ENCODE results near the gene ZNF775.
A peak's percentile ranks its signal among the peaks of the same experiment; 100 is the strongest.

The ZNF775 gene

DNA sequence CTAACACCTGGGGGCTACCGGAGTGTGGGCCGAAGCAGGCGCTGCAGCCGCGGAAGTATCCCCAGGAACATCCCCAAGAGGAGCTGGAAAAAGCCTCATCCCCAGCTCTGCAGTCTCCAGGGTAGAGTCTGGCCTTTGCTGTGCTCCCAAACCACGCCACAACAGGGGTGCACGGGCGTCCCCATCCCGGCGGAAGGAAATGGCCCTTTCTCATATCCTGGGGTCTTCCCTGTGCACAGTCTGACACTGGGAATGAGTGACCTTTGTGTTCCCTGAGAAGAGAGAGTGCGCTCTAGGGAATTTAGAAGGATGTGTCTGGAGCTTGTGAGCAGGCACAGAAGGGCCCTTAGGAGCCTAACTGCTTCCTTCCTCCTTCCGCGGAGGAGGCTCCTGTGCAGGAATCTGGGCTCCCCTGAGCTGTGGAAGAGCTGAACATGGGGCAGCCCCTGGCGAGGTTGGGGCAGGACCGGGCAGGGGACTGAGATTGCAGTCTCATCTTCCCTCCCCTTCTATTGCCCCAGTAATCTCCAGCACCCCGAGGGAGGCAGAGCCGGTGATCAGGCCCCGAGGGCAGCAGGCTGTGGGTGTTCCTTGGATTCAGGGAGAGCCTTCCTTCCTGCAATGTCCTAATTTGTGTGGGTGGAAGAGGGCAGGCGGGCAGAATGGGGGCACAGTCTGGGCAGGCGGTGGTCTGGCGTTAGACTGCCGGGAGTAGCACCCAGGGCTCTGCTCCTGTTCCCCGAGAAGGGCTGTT lies 9.2 kb upstream of the ZNF775 start:
- no peak for DNase-seq

DNA sequence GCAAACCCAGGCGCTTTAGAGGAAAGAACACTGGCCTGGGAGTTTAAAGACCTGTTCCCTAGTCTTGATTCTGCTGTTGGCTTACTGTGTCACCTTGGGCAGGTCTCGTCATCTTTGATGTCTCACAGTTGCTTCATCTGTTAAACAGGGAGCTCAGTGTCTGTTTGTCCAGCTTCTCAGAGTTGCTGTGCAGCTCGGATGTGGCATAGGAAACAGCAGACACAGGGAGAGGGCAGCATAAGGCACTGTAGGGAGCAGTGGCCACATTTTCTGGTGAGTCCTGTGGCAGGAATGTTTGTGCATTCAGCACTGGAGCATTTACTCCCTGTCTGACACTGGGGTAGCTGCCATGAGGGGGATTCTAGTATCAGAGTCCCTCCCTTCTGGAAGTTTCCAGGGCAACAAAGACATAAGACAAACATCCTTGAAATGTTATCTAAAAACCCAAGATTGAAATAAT lies 8.5 kb upstream of the ZNF775 start:
- peak; percentile 43 for DNase-seq

DNA sequence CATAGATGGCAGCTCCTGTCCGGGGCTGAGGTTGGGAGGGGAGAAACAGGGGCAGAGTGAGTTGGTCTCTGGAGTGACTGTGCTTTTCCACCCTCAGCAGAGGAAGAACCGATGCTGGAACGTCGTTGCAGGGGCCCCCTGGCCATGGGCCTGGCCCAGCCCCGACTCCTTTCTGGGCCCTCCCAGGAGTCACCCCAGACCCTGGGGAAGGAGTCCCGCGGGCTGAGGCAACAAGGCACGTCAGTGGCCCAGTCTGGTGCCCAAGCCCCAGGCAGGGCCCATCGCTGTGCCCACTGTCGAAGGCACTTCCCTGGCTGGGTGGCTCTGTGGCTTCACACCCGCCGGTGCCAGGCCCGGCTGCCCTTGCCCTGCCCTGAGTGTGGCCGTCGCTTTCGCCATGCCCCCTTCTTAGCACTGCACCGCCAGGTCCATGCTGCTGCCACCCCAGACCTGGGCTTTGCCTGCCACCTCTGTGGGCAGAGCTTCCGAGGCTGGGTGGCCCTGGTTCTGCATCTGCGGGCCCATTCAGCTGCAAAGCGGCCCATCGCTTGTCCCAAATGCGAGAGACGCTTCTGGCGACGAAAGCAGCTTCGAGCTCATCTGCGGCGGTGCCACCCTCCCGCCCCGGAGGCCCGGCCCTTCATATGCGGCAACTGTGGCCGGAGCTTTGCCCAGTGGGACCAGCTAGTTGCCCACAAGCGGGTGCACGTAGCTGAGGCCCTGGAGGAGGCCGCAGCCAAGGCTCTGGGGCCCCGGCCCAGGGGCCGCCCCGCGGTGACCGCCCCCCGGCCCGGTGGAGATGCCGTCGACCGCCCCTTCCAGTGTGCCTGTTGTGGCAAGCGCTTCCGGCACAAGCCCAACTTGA lies 7.8 kb upstream of the ZNF775 start:
- DNase-seq = no peak

DNA sequence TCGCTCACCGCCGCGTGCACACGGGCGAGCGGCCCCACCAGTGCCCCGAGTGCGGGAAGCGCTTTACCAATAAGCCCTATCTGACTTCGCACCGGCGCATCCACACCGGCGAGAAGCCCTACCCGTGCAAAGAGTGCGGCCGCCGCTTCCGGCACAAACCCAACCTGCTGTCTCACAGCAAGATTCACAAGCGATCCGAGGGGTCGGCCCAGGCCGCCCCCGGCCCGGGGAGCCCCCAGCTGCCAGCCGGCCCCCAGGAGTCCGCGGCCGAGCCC lies 7.2 kb upstream of the ZNF775 start:
- no peak for DNase-seq

DNA sequence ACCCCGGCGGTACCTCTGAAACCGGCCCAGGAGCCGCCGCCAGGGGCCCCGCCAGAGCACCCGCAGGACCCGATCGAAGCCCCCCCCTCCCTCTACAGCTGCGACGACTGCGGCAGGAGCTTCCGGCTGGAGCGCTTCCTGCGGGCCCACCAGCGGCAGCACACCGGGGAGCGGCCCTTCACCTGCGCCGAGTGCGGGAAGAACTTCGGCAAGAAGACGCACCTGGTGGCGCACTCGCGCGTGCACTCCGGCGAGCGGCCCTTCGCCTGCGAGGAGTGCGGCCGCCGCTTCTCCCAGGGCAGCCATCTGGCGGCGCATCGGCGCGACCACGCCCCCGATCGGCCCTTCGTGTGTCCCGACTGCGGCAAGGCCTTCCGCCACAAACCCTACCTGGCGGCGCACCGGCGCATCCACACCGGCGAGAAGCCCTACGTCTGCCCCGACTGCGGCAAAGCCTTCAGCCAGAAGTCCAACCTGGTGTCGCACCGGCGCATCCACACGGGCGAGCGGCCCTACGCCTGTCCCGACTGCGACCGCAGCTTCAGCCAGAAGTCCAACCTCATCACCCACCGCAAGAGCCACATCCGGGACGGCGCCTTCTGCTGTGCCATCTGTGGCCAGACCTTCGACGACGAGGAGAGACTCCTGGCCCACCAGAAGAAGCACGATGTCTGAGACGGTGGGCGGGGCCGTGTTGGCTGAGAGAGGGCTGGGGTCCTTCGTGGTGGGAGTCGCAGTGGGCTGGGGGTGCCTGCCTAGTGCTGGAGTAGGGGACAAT lies 6.7 kb upstream of the ZNF775 start:
- no peak for DNase-seq

DNA sequence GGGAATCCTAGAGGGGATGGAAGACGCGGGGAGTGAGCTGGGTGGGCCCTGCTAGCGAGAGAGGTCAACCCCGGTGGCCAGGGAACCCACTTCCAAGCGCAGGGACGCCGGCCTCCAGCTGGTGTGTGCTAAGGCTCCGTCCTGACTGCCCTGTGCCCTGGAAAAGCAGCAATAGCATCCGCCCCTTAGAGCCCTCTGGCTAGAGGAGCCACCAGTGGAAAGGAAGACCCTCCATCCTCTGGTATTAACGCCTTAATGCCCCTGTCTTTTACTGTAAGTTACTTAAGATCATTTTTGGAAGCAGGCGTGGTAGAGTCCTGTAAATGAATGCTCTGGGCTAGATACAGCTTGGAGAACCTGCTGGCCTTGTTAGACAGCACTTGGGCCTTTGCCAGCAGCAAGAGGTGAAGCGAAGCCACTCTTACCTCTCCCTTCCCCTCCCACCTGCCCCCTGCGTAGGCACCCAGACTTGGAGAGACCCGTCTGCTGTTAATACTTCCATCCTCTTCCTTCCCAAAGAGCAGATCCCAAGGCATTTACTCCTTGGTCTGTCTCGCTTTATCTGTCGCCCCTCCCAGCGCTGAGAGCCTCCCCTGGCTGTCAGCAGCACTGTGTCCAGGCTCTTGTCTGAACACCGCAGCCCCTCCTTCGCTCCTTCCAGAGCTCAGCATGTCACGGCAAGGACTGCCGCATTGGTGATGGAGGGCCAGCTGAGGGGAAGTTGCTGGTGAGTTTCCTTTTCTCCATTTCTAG lies 5.9 kb upstream of the ZNF775 start:
- no peak for DNase-seq

DNA sequence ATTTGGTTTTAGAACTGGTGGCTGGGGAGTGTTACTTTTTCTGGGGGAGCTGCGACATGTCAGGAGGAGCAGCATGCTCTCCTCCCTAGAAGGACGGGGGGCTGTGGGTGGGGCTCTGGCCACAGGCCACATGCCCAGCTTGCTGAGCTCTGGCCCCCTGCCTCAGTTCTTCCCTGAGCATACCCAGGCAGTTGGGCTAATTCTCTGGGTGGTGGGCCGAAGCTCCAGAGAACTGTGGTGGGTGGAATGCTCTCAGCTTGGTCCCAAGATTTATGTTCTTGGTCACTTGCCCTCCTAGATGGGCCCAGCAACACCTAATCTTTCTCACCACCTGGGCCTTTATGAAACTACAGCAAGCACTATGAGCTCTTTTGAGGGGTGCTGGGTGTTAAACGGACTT lies 5.1 kb upstream of the ZNF775 start:
- no peak for DNase-seq

DNA sequence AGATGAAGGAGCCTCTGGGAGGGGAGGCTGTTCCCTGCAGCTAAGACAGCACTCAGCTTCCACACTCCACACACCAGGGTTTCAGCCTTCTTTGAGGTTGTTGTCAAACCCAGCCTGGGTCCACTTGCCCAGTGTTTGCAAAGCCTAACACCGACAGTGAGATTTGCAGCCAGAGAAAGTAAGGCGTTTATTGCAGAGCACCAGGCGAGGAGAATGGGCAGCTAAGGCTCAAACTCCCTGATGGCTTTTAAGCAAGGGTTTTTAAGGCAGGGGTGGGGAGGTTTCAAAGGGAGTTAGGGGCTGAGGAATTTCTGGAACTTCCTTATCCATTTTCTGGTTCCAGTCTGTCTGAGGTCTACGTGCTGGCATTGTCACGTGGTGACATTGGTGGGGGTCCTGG lies 4.7 kb upstream of the ZNF775 start:
- DNase-seq = no peak

DNA sequence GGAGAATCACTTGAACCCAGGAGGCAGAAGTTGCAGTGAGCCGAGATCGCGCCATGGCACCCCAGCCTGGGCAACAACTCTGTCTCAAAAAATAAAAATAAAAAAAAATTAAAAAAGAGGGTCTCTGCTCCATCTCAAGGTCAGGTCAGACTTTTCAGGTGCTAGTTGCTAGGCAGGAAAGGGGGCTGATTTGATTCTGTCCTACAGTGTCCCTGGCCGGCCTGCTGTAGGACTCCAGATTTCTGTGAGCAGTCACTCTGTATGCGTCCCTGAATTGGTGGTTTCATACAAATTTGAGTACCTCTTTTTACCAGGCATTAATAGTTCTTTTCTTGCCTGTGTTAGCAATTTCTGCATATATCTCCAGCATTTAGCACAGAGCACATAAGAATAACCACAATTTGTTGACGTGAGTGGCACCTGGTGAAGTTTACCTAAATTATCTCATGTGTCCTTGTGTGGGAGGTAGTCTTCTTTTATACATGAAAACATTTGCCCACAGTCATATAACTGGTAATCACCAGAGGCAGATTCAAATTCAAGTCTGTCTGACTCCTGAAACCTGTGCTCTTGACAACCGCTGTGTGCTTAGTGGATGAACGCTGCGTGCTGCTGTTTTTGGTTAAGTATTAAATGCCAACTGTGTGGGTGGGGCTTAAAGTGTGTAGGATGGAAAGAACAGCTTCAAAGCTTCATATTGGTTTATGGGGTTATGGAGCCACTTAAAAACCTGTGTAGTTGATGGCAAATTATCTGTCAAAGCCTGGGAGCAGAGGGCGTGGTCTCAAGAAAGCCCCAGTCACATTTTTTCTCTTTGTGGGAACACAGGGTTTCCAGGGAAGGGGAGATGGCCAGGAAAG lies 3.2 kb upstream of the ZNF775 start:
- no peak for DNase-seq

DNA sequence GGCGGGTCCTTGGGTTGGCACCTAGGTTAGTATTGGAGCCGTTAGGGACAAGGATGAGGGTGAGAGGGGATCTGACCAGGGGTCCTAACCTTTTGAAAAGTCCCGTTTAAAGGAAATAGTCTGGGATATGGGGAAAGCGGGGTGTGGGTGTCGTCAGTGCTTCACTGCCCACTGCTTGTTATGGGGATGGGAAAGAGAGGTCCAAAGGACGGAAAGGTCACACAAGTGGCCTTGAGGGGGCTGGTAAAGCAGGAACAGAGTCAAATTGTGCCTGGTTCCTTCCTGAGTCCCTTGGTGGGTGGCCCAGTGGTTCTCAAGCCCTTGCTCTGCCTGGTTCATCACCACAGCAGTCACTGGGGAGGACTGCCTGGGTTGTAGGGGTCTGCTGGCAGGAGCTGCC lies 2.6 kb upstream of the ZNF775 start:
- DNase-seq = no peak

DNA sequence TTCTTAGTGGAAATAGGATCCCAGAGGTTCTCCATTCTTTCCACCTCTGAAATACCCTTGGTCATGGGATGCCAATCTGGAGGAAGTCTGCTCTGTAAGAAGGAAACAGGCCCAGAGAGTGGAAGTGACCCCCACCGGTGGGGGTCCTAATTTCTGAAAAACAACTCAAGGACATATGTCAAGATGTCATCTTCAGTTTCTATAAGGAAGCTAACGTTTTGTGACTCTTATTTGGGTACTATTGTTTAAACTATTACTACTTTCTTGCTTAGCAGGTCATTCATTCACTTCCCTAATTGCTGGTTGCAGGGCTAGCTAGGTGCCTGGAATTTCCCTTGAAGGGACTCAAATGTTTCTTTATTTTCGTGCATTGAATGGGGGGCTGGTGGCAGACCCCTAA lies 1.9 kb upstream of the ZNF775 start:
- no peak for DNase-seq

DNA sequence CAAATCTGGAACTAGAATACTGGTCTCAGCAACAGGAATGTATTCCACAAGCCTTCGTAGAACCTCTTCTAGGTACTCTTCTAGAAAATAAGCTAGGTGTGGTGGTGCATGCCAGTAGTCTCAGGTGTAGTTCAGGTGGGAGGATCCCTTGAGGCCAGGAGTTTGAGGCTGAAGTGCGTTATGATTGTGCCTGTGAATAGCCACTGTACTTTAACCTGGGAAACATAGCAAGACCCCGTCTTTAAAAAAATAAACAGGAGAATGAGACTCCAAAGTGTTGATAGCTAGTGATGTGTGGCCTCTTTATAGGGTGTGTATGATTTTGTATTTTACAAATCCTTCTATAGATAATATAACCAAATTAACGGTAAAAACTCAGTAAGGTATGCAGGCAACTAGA lies 1.5 kb upstream of the ZNF775 start:
- DNase-seq = no peak

DNA sequence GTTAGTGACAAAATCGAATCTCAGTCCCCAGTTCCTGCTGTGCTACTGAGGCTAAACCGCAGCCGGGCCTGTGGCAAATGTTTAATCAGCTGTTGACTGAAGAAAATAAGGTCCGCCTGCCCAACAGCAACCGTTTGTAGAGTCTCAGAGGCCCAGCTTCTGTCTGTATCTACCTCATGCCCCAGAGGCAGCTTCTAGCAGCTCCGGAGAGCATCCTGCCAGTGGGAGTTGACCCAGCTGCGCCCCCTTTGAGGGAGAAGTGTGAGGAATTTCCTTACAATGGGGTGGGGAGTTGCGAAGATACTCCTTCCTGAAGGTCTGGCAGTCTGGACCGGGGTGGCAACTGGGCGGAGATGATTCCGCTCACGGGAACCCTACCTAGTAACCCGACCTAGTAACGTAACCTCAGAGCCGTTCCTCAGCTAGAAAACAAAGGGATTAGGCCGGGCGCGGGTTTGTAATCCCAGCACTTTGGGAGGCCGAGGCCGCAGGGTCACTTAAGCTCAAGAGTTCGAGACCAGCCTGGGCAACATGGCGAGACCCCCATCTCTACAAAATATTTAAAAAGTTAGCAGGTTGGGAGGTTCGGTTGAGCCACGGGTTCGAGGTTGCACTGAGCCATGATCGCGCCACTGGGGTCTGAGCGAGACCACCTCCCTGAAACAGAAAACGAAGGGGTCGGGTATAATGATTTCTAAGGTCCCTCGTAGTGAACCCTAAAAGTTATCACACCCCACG lies 846 bp upstream of the ZNF775 start:
- DNase-seq = peak; percentile 74

DNA sequence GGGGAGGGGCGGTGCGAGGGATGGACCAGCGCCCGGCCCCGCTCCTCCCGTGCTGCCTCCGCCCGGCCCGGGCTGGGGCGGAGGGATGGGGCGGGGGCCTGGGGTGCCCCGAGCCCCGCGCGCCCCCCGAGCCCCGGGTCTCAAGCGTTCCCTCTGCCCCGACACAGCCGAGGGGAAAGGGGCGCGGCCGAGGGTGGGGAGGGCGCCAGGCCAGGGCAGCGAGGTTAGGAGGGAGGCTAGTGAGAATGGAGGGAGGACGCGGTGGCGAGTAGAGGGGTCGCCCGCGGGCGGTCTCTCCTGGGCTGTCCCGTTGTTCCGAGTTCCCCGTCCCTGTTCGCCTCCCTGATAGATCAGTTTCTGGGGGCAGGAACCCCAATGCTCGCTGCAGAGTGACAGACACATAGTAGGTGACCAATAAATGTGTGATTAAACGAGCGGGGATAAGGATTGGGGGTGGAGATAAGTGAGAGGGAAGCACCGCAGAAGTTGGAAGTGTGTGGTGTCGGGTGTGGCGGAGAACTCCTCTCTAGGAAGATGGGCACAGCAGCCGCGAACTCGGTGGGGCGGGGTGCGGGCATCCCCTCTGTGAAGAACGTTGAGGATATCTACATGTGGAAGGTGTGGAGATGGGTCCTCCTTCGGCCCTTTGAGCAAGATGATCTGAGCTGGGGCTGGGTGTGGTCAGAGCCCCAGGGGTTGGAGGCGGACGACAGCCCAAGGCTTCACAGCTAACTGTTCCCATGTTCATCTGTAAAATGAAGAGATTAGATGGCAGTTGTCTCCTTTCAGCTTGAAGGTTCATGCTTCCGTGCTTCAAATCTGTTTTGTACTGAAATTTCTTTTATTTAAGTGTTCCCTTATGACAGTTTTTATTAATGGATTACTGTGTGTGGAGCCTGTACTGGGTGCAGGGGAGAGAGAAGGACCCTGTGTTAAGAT lies 580 bp downstream of the ZNF775 start:
- DNase-seq = no peak

DNA sequence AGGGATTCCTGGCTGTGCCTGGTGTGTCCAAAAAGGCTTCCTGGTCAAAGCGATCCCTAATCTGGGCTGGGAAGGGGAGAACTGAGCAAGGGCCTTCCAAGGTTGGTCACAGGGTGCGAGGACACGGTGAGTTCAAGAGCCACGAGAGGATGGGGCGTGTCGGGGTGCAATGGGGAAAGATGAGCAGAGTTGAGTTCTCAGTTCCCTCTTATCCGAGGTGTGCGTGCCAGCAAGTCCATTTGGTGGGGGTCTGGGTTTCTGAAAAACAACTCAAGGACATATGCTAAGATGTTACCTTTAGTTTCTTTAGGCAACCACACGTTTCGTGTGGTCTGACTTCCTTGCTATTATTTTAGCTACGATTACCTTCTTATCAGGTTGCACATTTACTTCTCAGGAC lies 1.3 kb downstream of the ZNF775 start:
- DNase-seq = no peak

DNA sequence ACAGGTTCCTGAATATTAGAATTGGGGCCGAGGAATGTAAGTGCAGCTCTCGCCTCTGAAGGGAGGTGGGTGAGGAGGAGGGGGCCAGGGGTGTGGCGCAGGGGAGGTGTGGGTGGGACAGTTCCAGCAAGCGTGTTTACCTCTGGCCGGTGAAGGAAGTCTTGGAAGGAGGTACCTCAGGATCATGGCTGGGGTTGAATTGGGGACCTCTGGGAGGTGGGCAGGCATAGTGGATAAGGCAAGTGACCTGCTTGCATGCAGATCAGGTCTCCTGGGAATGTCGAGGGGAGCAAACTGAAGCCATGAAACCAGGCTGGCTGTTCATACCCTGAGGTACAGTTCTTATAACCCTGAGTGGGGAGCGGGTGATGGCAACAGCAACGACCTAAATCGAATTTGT lies 2.0 kb downstream of the ZNF775 start:
- no peak for DNase-seq

DNA sequence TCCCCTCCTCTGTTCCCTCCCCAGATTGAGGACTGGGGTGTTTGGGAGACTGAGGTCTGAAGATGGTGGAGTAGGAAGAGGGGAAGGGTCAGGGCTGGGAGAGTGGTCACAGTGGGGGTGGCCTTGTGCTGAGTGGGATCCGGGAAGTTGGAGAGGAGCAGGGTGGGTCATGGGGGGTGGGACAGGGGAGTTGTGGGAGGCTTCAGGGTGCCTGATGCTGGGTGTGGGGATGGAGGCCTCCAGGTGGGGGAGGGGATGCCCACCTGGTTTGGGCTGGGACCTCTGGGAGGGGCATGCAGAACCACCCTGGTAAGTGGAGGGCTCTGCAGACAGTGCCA lies 2.6 kb downstream of the ZNF775 start:
- DNase-seq = no peak

DNA sequence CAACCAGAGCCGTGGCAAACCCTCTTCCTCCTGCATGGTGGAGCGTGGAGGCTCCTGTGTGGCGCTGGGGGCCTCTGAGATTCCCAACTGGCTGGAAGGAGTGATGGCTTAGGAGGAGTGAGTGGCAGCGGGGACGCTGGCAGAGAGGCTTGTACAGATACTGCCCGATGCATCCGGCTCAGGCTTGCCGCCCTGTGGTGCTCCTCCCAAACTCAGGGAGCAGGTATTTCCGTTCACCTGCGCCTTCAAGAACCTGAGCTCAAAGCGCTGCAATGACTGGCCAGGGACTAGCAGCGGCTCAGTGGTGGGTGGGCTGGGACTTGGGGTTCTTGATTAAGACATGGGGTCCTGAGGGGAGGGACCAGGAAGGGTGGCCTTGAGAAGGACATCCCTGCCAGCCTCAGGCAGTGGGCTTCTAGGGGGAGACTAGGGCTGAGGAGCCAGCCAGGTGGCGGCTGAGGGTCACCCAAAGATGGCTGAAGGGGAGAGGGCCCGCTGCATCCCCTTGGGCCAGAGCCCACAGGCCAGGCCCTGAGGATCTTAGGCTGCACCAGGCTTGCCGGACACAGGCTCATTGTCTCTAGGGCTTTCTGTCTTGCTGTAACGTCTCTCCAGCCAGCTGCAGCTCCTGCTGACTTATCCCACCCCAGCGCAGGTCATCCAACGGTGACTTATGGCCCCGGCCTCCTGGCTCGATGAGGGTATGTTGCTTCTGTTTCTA lies 3.2 kb downstream of the ZNF775 start:
- no peak for DNase-seq

DNA sequence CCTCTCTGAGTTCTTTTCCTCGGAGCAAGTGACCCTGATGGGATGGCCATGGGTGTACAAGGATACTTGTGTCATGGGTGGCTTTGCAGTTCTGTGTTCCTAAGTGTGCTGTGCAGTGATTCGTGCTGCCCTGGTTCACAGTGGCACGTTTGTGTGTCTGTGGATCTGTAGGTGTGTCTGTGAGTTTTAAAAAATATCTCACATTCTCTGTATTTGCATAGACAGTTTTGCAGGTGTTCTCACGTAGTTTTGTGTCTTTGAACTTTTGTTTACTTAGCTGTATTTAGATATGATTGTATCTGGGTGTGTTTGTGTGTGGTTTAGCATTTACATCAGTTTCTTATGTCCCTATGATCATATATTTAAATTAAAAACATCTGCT lies 3.7 kb downstream of the ZNF775 start:
- DNase-seq = no peak
